ENCODE measurements around the gene STXBP6. TPM values are rescaled to one million over a fixed set of nuclear protein-coding genes. Genes with fewer than 3 reads are reported as not detected.
A peak's percentile ranks its signal among the peaks of the same experiment; 100 is the strongest.

The STXBP6 gene
- total and polyA plus RNA-seq, 2 of the 13 experiments (the other 11 are each of a cell fraction or from before 2014, with no cell fraction given), result 35.3 to 42.8 TPM

- TF ChIP-seq TCF12 (IDR thresholded peaks at IDR 0.05), result no peak
- TF ChIP-seq TCF12 (CRISPR knock-in tag; IDR thresholded peaks at IDR 0.05), result no peak
- TF ChIP-seq ZNF281 (CRISPR knock-in tag; IDR thresholded peaks at IDR 0.05; ENCODE audit: borderline replicate concordance), result peak; percentile 6; the same call in 1 of the 2 replicates
- no peak for TF ChIP-seq CREB3 (CRISPR knock-in tag; IDR thresholded peaks at IDR 0.05)
- TF ChIP-seq ZNF891 (CRISPR knock-in tag; IDR thresholded peaks at IDR 0.05), result no peak
- TF ChIP-seq ZXDC (CRISPR knock-in tag; IDR thresholded peaks at IDR 0.05), result no peak
- TF ChIP-seq ZNF292 (CRISPR knock-in tag; IDR thresholded peaks at IDR 0.05; ENCODE audit: borderline replicate concordance, low read depth), result peak; percentile 82; the same call in 1 of the 2 replicates
- TF ChIP-seq FOXO1 (CRISPR knock-in tag; IDR thresholded peaks at IDR 0.05), result peak; percentile 38; the same call in 1 of the 2 replicates
- TF ChIP-seq PAX8 (CRISPR knock-in tag; IDR thresholded peaks at IDR 0.05; ENCODE audit: borderline replicate concordance), result no peak
- no peak for TF ChIP-seq ARID2 (CRISPR knock-in tag; IDR thresholded peaks at IDR 0.05; ENCODE audit: borderline replicate concordance)
- no peak for TF ChIP-seq MAZ (IDR thresholded peaks at IDR 0.05; ENCODE audit: borderline replicate concordance, low read depth, low read length)
- no peak for TF ChIP-seq MAZ (CRISPR knock-in tag; IDR thresholded peaks at IDR 0.05; ENCODE audit: low read depth)
- no peak for TF ChIP-seq ZNF652 (CRISPR knock-in tag; IDR thresholded peaks at IDR 0.05; ENCODE audit: borderline replicate concordance, low read depth)
- TF ChIP-seq SKIL (CRISPR knock-in tag; IDR thresholded peaks at IDR 0.05; ENCODE audit: borderline replicate concordance), result no peak
- TF ChIP-seq ZBTB10 (CRISPR knock-in tag; IDR thresholded peaks at IDR 0.05; ENCODE audit: borderline replicate concordance), result no peak
These were observed 164.5 kb downstream of the STXBP6 start (continued) for GRCh38 chr14:24885410-24885913.

All from HepG2 (cell line).